Bone marrow (tissue), 2 donors: Measurements from ENCODE around the gene SEC11A.
"Not testable (repeated sequence)": the region's sequence is repeated elsewhere in the genome, so short reads cannot be mapped to it uniquely, and the experiment has no call there.

ENCODE experiments used
- DNase-seq, 2 donors: peaks; one replicate each; lab custom pipeline; 2025; lab: John Stamatoyannopoulos, UW

SEC11A gene

GRCh38 chr15:84716036-84716732 is at the start of gene SEC11A:
TSS of gene SEC11A (minus strand) at chr15:84716139. CDS start at chr15:84716075, 64 bp downstream.
- DNase-seq: peak; percentile 84 to 95

GRCh38 chr15:84765675-84766074 is 49.7 kb upstream of the SEC11A start:
- no peak for DNase-seq

DNA sequence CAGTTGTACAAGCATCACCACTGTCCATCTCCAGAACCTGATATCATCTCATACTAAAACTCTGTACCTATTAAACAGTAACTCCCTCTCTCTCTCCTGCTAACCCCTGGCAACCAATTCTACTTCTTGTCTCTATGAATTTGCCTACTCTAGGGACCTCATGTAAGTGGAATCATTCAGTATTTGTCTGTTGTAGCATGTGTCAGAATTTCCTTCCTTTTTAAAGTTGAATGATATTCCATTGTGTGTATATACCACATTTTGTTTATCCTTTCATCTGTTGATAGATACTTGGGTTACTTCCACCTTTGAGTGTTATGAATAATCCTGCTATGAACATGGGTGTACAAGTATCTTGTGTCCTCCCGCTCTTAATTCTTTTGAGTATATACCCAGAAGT is 49.0 kb upstream of the SEC11A start:
- no peak for DNase-seq

GRCh38 chr15:84764585-84764984 is 48.6 kb upstream of the SEC11A start:
- no peak for DNase-seq

GRCh38 chr15:84762840-84763572 is 47.1 kb upstream of the SEC11A start:
- DNase-seq: no peak

GRCh38 chr15:84761607-84762131 is 45.7 kb upstream of the SEC11A start:
- DNase-seq: no peak

DNA sequence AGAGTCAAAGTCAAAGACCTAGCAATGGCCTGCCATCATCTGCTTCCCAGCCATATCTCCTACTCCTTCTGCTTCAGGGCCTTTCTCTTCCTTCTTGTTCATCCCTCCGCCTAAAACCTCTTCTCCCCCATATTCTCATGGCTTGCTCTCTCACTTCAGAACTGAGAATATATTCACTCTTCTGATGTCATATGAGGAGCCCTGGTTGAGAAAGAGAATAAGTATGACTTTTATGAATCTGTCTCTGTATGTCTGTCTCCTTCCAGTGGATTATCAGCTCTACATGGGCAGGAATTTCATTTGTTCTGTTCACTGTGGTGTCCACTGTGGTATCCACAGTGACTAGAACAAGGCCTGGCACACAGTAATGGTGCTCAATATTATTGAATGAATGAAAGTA is 44.3 kb upstream of the SEC11A start:
- no peak for DNase-seq

- DNase-seq: no peak
Measured at GRCh38 chr15:84759018-84759417, 43.1 kb upstream of the SEC11A start.

DNA sequence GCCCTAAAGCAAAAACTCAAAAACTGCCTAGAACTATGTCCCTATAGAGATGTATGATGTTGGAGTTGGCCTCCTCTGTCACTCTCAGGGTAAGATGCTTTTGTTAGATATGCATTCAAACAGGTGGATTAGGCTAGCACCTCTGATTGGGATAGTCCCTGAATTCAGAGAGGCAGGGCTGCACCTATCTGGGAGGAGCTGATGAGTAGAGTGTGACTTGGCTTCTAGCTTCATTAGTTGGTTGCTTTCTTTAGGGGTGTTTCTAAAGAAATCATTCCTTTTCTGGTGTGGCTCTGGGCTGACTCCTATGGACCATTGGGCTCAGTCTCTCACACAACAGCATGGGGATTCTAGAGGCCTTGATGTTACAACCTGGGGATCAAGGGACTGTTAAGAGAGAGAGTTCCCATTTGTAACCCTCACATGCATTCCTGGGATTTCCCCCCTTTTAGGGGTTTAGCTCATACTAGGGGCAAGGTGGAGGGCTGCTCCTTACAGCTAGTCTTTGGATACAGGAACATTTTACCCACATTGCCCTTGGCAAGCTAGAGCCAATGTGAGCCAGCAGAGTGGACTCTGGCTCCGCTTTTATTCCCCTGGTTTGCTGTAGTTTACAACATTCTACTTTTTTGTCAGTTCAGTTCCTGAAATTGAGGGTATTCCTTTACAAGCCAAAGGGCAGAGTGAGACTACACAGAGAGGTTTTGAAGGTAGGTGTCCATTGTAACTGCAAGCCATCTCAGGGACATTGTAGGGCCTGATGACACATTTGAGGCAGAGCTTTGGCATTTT is 40.0 kb upstream of the SEC11A start:
- no peak for DNase-seq

DNA sequence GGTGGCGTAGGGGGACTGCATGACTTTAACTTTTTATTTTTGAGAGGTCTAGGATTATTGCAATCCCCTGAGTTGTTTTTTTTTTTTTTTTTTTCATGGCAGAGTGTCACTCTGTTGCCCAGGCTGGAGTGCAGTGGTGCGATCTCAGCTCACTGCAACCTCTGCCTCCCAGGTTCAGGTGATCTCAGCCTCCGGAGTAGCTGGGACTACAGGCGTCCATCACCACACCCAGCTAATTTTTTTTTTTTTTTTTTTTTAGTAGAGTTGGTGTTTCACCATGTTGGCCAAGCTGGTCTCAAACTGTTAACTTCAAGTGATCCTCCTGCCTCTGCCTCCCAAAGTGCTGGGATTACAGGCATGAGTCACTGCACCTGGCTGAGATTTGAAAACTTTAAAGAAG is 39.0 kb upstream of the SEC11A start:
- not testable (repeated sequence) for DNase-seq

GRCh38 chr15:84752700-84753099 is 36.8 kb upstream of the SEC11A start:
- no peak for DNase-seq

- no peak for DNase-seq
Measured at GRCh38 chr15:84752195-84752594, 36.3 kb upstream of the SEC11A start.

GRCh38 chr15:84751721-84752120 is 35.8 kb upstream of the SEC11A start:
- DNase-seq: not testable (repeated sequence)

GRCh38 chr15:84750583-84751092 is 34.7 kb upstream of the SEC11A start:
- peak in 1 of 2 donors; percentile 16 for DNase-seq

DNA sequence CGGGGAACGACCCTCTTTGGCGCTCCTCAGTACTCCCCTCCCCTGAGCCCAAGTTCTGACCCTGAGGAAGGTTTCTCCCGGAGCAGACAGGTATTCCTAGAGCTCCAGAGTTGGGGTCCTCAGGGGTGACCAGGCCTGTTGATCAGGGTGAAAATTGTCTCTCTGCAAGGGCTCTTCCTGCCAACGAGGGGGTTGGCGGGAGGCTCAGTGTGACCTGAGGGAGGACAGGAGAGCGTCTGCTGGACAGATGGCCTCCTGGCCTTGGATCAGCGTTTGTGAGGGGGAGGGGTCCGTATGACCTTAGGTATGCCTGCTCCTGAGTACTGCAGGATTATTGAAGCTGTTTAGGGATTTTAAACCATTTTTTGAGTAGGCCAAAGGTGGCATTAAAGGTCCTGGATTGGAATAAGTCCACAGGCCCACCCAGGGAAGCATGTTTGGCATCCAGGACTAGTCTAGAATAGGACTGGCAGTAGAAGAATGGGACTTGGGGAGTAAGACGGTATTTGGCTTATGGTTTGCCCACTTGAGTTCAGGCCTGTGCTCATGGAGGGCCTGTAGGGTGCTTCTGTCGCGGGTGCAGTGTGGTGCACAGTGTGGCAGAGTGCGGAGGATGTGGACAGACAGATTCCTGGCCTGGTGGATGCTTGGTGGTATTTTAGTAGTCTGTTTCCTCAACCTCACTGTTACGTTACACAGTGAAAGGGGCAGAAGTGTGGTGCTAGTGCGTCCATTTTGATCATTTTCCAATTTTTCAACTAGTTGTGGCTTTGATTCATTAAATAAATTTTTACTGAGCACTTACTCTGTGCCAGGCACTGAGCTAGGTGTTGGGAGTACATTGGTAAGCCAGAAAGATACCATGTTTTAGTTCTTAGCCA is 33.4 kb upstream of the SEC11A start:
- peak in 1 of 2 donors; percentile 19 for DNase-seq

DNA sequence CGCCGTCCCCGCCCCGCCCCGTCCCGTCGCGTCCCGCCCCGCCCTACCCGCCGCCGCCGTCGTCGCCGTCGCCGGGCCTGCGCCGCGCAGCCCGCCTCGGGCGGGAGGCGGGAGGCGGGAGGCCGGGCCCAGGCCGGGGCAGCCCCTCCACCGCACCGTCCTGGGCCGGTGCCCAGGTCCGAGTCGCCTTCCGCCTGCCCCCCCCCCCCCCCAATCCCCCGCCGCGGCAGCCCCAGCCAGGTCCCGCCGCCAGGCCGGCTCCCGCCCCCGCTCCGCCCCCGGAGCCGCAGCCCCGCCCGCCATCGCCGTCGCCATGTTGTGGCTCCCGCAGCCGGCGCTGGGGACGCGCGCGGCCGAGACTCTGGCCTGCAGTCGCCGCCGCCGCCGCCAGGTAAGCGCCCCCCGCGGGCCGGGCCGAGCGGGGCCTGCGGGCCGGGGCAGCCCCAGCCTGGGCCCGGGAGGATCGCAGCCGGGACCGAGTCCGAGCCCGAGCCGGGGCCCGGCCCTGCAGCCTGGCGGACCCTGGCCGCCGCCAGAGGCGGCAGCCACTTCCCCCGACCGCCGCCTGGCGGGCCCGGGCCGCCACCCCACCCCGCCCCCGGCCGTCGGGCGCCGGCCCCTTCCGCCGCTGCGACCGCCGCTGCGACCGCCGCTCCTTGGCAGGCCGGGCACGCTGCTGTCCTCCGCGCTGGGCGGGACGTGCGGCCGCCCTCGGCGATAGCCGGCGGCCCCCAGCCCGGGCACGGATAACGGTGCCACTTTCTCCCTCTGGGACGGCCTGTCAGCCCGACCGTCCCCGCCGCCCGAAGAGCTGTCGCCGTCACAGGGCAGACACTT is 32.6 kb upstream of the SEC11A start, which contains the start of gene ZNF592:
Gene ZNF592 (plus strand): TSS at position 319 of the 837 bp plus-strand sequence. CDS start 34,084 bp downstream, outside the sequence.
- peak; percentile 14 to 83 for DNase-seq

- DNase-seq: peak; percentile 55 to 75
Measured at GRCh38 chr15:84747416-84748273, 31.7 kb upstream of the SEC11A start.

GRCh38 chr15:84741121-84741520 is 25.2 kb upstream of the SEC11A start:
- no peak for DNase-seq

GRCh38 chr15:84740691-84741090 is 24.8 kb upstream of the SEC11A start:
- no peak for DNase-seq
